Measurements from ENCODE around the gene MLXIPL.
"Not testable (repeated sequence)": the region's sequence is repeated elsewhere in the genome, so short reads cannot be mapped to it uniquely, and the experiment has no call there.

MLXIPL gene

DNA sequence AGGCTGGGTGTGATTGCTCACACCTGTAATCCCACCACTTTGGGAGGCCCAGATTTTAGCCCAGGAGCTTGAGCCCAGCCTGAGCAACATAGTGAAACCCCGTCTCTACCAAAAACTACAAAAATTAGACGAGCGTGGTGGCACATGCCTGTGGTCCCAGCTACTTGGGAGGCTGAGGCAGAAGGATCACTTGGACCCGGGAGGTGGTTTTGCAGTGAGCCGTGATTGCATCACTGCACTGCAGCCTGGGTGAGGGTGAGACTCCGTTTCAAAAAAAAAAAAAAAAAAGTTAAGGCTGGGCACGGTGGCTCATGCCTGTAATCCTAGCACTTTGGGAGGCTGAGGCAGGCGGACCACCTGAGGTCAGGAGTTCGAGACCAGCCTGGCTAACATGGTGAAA, 43.3 kb downstream of the MLXIPL start:
- not testable (repeated sequence) for DNase-seq (ENCODE audit: low spot score)

DNA sequence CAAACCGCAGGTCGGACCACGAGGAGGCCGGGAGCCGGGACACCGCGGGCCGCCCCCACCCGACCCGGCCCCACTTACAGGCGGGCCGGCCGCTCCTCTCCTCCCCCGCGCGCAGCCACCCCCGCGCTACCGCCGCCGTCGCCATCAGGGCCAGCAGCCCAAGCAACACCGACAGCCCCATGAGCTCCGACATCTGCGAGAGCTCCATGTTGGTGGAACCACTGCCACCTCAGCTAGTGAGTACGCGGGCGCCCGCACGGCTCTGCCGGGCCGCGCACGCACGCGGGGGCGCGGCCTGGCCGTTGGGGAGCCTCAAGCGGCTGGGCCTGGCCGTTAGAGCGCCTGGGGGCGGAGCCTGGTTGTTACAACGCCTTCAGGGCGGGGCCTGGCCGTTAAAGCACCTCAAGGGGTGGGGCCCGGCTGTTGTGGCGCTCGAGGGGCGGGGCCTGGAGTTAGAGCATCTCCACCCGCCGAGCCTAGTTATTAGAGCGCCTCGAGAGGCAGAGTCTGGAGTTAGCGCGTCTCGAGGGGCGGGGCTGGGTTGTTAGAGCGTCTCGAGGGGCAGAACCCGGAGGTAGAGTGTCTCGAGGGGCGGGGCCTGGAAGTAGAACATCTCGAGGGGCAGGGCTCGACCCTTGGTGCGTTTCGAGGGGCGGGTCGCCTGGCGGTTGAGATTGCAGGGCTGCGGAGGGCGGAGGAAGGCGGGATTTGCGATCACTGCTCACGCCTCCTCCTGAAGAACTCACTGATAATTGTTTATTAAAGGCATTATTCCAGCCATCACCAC, 45.8 kb downstream of the MLXIPL start, which contains the start of gene TBL2:
TSS of gene TBL2 (minus strand) at position 238 of the 787 bp plus-strand sequence. CDS start at position 208, 30 bp downstream.
- DNase-seq (ENCODE audit: low spot score), result peak; percentile 98

DNA sequence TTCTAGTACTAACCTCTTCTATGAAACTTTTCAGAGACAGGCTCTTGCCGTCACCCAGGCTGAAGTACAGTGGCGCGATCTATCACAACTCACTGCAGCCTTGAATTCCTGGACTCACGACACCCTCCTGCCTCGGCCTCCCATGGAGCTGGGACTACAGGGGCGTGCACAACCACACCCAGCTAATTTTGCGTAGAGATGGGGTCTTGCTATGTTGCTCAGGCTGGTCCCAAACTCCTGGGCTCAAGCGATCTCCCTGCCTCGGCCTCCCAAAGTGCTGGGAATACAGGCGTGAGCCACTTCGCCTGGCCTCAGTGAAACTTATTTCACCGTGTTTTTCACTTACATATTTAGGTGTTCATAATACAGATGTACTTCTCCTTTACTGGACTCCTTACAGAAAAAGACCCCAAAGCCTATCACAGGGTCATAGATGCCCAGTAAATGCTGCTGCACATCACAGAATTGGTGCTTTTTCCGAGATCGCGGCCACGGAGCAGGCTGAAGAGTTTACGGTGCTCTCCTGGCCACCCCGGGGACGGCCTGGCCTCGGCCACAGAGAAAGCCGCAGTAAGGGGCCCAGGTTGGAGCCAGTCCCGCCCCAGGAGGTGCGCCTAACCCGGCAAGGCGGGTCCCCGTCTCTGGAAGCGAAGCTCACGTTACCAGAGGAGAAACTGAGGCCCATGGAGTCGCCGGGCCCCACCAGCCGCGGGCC, 46.5 kb downstream of the MLXIPL start:
- no peak for DNase-seq (ENCODE audit: low spot score)

DNA sequence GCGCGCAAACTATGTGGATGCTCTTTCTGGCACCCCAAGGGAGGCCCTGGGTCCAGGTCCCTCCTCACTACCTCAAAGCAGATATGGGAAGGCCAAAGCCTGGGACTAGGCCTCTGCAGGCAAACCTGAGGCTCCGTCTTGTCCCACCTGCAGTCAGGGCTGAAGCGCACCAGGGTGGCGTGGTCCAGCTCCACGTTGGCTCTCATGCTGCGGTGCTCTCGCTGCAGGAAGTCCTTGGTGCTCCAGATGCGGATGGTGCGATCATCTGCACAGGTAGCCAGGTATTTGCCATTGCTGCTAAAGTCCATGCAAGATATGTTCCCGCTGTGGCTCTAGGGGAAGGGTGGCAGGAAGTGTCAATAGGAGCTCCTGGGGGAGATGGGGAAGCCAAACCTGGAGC, 50.5 kb downstream of the MLXIPL start:
- DNase-seq (ENCODE audit: low spot score), result no peak

DNA sequence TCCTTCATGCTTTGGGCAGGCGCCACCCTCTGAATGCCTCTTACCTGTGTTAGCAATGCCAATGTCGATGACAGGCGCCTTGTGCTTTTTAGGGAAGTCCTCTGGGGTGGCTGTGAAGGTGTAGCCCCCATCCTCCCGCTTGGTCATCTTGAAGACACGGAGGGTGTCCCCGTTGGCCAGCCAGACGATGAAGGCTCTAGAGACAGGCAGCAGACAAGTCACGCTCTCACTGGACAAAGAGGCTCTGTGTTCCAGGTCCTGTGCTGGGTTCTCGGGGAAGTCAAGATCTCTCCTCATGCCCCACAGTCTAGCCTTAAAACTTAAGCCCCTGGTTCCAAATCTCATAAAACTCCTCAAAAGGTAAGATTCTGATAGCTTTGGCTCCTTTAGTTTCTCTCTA, 51.0 kb downstream of the MLXIPL start:
- DNase-seq (ENCODE audit: low spot score), result peak; percentile 41

DNA sequence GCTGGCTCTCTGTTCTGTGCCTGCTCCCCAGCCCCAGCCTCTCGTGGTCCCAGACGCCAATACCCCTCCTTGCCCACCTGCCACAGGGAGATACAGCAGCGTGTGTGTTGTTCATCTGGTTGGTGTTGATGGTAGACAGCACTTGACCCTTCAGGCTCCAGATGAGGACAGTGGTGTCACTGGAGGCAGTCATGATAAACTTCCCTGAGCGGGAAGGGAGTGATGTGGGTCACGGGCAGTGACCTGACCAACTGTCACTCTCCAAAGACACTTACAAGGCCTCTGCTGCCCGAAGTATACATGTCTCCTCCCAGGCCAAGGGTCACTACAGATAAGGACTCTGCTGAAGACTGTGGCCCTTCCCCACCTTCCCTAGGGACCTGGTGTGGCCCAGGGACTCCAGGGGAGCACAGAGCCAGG, 51.5 kb downstream of the MLXIPL start:
- DNase-seq (ENCODE audit: low spot score), result no peak

DNA sequence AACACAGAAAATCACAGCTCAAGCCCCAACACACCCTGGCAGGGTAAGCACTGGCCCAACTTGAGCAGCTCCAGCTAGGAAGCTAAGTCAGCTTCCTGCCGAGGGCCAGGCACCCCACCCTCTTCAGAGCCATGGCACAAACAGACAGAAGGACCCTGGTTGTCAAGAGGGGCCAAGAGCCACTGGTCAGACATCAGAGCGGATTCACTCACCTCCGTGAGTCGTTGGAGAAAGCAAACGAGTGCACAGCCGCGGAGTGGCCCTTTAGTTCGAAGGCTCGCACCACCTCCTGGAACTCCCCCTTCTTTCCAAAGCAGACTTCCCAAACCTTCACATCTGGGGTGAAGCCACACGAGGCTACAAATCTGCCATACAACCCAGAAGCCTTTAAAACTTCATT, 53.3 kb downstream of the MLXIPL start:
- DNase-seq (ENCODE audit: low spot score), result no peak

DNA sequence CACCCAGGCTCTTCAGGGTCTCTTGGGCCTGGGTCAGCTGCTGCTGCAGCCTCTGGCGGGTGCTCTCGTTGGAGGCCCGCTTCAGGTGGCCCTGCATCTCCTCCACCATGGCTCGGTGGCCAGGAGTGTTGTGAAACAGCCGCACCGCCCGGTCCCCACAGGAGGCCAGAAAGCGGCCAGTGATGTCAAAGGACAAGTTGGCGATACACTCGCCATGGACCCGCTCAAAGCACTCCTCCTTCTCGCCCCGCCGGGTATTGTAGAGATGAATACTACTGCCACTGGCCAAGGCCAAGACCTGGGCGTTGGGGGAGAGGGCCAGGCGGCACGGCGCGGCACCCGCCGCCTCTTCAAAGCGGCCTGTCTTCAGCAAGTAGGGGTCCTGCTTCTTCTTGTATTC, 53.8 kb downstream of the MLXIPL start:
- DNase-seq (ENCODE audit: low spot score), result no peak

DNA sequence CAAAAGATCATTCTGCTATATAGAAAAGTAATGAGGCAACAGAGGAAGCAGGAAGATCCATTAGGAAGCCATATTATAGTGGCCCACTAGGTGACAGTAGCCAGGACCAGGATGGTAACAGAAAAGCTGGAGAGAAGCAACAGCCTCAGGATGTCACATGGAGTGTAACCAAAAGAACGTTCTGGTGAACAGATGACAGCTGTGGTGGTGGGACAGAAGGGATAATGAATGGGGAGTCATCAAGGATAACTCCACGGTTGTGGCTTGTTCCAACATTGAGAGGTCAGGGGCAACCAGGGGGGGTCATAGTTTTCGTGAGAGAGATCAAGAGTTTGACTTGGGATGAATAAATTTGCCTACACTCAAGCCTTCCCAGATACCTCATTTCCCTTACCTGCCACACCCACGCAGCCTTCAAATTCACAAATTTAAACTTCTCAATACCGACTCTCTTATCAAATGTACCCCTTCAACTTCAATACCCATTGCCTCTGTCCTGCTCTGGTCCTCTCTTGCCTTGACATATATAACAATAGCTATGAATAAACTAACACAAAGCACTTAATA, 55.2 kb downstream of the MLXIPL start:
- no peak for DNase-seq (ENCODE audit: low spot score)

DNA sequence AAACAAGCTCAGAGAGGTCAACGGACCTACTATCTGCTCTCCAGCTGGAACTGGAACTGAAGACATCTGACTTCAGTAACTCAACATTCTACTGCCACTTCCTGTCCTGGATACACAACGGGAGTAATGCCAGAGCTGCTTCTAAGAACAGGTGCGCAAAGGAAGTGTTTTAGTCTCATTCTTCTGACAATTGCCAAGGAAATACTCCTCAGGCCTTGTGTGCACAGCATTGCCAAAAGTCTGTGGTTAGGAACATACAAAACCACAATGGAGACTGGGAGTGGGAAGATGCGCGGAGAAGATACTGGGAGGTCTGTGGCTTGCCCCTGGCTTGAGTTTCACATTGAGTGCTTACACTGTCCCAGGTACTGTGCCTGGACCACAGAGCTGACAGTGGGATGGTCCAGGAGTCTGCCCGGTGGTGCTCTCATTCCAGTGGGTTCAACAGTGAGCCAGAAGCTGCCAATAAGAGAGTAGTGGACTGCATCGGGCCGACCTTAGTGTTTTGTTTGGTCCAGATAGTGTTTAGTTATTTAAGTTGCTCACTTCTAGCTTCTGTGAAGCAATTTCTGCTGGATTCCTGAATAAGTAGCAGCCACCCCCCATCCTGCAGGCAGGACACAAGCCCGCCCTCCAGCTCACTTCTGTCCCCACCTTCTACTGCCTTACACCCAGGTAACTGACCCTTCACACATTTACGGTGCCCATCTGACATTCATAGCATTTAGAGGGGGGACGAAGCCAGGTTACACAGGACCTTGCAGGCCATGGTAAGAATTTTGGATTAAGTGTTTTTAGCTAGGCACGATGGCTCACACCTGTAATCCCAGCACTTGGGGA, 56.3 kb downstream of the MLXIPL start:
- DNase-seq (ENCODE audit: low spot score), result no peak

DNA sequence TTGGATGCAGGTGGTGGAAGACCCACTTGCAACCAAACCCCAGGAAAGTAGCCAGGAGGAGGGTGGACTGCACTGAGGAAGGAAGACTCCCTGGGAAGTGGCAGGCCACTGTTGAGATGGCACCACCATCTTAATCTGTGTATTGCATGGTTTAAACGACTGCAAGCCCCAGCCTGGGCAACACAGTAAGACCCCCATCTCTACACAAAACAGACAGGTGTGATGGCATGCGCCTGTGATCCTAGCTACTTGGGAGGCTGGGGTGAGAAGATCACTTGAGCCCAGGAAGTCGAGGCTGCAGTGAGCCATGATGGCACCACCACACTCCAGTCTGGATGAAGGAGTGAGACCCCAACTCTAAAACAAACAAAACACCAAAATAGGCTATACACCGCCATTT, 57.2 kb downstream of the MLXIPL start:
- DNase-seq (ENCODE audit: low spot score), result no peak

DNA sequence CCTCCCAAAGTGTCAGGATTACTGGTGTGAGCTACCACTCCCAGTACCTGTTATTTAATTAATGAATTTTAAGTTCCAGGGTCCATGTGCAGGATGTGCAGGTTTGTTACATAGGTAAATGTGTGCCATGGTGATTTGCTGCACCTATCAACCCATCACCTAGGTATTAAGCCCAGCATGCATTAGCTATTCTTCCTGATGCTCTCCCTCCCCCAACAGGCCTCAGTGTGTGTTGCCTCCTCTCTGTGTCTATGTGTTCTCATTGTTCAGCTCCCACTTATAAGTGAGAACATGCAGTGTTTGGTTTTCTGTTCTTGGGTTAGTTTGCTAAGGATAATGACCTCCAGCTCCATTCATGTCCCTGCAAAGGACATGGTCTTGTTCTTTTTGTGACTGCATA, 57.9 kb downstream of the MLXIPL start:
- DNase-seq (ENCODE audit: low spot score), result not testable (repeated sequence)

DNA sequence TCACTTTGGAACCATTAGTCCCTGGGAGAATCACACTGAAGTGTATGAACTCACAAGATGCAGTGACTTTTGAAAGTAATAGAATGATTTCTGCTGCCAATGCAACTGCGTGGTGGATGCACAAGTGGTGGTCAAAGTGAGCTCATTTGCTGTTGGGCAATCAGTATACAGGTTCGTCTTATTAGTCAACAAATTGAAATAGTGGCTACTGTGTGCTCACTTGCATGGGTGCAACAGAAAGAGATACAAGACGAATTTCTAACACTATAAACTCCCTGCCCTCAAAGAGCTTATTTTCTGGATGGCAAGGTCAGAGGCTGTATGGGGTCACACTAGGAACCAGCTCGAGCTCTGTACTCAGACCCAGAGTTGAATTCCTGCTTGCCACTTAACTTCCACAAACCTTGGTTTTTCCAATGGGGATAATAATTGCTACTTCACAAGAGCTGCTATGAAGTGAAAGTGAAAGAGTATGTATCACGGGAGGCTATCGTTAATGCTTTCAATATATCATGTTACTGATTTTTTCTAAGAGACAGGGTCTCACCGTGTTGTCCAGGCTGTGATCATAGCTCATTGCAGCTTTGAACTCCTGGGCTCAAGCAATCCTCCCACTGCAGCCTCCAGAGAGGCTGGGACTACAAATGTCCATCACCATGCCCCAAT, 58.5 kb downstream of the MLXIPL start:
- no peak for DNase-seq (ENCODE audit: low spot score)

DNA sequence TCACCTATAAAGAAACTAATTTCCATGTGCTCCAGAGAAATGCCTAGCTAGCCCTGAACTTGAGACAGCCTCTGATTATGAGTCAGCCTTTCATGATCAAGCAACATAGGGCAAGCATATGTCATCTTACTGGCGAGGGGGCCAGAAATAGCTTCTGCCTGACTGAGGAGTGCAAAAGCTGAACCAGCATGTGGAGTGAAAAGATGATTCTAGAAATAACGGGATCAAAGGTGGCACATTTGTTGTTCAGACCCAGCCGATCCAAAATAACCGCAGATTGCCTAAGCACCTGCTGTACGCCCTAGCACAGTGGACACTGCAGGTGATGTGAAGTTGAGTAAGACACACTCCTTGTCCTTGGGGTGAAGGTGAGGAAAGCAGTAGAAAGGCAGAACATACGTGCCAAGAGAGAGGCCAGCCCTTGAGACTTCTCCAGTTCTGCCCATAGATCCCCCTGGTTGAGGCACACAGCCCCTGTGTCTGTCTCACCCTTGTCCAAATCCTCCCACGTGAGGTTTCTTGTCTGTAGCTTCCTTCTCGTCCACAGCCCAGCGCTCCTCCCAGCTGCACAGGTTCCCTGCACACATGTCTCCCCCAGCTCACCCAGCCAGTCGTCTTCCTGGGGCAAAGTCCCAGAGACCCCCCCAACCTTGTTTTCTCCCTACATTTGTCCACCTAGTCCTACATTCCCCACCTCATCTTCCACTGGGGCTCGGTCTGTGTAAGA, 64.0 kb downstream of the MLXIPL start:
- no peak for DNase-seq (ENCODE audit: low spot score)

DNA sequence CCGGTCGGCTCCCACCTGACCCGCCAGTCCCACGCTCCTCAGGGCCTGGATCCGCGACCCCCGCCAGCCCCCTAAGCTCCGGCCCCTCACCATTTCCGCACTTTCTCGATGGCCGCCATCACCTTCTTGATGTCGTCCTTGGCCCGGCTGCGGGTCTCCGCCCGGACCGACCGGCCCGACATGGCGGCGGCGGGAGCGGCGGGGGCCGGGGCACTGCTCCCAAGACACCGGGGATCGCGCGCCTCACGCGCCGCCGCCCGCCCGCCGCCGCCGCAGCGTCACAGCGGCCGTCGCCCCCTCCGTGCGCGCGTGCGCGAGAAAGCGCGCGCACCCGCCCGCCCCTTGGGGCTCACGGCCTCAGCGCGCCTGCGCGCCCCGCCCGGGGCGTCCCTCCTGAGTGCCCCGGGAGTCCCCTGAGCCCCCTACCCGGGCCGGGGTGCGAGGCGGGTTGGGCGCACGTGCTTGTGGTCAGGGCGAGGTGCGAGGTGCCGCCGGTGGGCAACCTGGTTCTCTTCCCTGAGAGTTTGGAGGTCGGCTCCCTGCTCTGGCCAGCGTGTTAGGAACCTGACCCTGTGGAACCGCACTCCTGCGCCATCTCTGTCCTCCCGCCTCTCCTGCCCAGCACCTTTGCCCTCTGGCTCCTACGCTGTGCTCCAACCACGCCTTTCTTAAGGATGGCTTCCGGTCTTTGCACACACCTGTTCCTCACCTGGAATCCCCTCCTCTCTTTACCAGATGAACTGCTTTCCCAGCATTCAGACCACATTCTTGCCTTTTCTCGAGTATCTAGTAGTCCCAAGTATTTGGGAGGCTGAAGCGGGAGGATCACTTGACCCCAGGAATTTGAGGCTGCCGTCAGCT, 66.7 kb downstream of the MLXIPL start, which contains the start of gene BCL7B:
TSS of gene BCL7B (minus strand) at position 294 of the 861 bp plus-strand sequence. CDS start at position 182, 112 bp downstream.
- DNase-seq (ENCODE audit: low spot score), result peak; percentile 65

DNA sequence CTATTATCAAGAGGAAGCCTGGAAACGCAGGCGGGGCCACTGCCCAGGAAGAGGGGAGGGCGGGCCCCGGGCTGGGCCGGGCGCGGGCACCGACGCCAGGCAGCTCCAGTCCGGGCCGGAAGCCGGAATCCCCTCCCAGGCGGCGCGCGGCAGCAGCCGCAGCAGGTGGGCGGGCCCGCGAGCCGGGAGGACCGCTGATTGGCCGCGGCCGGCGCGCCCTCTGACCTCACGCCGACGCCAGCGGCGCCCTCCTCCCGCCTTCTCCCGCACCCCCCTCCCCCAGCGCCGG, 67.3 kb downstream of the MLXIPL start:
- peak; percentile 89 for DNase-seq (ENCODE audit: low spot score)

DNA sequence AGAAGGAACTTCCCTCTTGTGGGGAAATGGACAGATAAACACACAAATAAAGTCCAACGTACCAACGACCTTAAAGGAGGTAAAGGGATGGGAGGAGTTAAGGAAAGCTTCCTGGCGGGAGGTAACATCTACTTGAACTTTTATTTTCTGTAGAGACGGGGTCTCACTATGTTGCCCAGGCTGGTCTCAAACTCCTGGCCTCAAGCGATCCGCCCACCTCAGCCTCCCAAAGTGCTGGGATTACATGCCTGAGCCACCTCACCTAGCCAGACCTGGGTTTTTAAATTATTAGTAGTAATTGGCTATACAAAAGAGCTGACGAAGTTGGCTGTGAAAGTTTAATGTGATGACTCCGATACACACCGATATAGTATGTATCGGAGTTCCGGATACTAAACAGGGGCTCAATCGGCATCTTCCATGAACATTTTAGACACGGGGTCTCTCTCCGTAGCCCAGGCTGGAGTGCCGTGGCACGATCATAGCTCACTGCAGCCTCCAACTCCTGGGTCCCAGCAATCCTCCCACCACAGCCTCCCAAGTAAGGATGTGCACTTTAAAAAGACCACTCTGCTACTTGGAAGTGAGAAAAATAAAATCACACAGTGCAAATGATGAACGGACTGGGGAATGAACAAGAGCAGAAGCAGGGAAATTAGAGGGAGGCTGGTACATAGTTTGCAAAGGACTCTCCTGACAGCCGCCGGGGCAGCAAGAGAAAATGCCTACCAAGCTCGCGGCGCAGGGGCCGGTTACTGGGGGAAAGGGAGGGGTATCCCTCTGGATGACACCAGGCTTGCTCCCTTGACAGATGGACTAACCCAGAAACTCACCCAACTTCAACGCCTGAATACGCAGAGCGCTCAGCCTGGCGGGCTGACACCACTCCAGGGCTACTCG, 67.9 kb downstream of the MLXIPL start:
- no peak for DNase-seq (ENCODE audit: low spot score)

DNA sequence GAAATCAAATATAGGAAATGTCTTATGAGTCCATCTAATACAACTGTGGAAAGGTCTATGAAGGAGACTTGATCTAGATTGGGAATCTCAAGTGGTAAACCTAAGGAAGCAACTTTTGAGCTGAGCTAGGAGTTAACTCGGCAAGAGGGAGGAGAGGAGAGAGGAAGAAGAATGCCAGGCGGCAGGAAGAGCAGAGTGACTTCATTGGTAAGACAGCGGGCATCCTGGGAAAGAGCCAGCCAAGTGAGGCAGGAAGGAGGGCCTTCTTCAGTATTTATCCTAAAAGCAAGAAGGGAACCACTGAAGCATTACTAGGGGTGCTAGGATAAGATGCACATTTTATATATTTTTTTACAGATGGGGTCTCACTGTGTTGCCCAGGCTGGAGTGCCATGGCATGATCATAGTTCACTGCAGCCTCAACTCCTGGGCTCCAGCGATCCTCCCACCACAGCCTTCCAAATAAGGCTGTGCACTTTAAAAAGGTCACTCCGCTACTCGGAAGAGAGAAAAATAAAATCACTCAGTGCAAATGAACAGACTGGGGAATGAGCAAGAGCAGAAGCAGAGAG, 68.8 kb downstream of the MLXIPL start:
- DNase-seq (ENCODE audit: low spot score), result no peak

DNA sequence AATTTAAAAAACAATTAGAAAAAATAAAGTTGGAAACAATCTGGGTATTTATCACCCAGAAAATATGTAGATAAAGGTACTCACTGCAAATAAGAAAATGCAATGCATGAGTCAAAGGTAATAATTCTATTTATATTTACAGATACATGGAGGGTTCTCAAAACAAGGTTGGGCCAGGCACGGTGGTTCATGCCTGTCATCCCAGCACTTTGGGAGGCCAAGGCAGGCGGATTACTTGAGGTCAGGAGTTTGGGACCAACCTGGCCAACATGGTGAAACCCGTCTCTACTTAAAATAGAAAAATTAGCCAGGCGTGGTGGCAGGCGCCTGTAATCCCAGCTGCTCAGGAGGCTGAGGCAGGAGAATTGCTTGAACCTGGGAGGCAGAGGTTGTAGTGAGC, 74.2 kb downstream of the MLXIPL start:
- DNase-seq (ENCODE audit: low spot score), result not testable (repeated sequence)
